ENCODE measurements around the gene SLCO2B1.

Gene SLCO2B1

GRCh38 chr11:75191330-75191717, 40.4 kb downstream of the SLCO2B1 start:
- H3K27me3 ChIP-seq (replicated peaks) = no peaks in the 10 kb centered on the region
- H3K36me3 ChIP-seq (replicated peaks) = no peaks in the 10 kb centered on the region
- no peak for DNase-seq
- no peak overlapping the region for H3K4me3 ChIP-seq (ENCODE audit: low read depth, low read length)
- in situ Hi-C loops (cut with HindIII; ENCODE audit: low pct_ligation_motif_present, low sequenced_read_pairs) = no loop called here
- no peak overlapping the region for H3K27ac ChIP-seq
- TF ChIP-seq CTCF (IDR thresholded peaks at IDR 0.05; ENCODE audit: low read depth, low read length, missing control alignments) = no peak

GRCh38 chr11:75193271-75193670, 42.4 kb downstream of the SLCO2B1 start:
- no peak for TF ChIP-seq CTCF (IDR thresholded peaks at IDR 0.05; ENCODE audit: low read depth, low read length, missing control alignments)
- no peaks in the 10 kb centered on the region for H3K36me3 ChIP-seq (replicated peaks)
- no peaks in the 10 kb centered on the region for H3K27me3 ChIP-seq (replicated peaks)
- in situ Hi-C loops (cut with HindIII; ENCODE audit: low pct_ligation_motif_present, low sequenced_read_pairs) = no loop called here
- H3K27ac ChIP-seq = no peak overlapping the region
- no peak overlapping the region for H3K4me3 ChIP-seq (ENCODE audit: low read depth, low read length)
- DNase-seq = no peak

GRCh38 chr11:75193711-75194110, 42.8 kb downstream of the SLCO2B1 start:
- Histone ChIP-seq H3K27ac (no peak overlapping the region), H3K27me3 (replicated peaks) (no peaks in the 10 kb centered on the region), H3K4me3 (ENCODE audit: low read depth, low read length) (no peak overlapping the region), H3K36me3 (replicated peaks) (no peaks in the 10 kb centered on the region)
- in situ Hi-C loops (cut with HindIII; ENCODE audit: low pct_ligation_motif_present, low sequenced_read_pairs) = no loop called here
- TF ChIP-seq CTCF (IDR thresholded peaks at IDR 0.05; ENCODE audit: low read depth, low read length, missing control alignments) = no peak
- DNase-seq = no peak

GRCh38 chr11:75194147-75194546, 43.2 kb downstream of the SLCO2B1 start:
- Histone ChIP-seq H3K36me3 (replicated peaks) (no peaks in the 10 kb centered on the region), H3K4me3 (ENCODE audit: low read depth, low read length) (no peak overlapping the region), H3K27me3 (replicated peaks) (no peaks in the 10 kb centered on the region), H3K27ac (no peak overlapping the region)
- no peak for TF ChIP-seq CTCF (IDR thresholded peaks at IDR 0.05; ENCODE audit: low read depth, low read length, missing control alignments)
- DNase-seq = no peak
- in situ Hi-C loops (cut with HindIII; ENCODE audit: low pct_ligation_motif_present, low sequenced_read_pairs) = no loop called here

- no peaks in the 10 kb centered on the region for H3K27me3 ChIP-seq (replicated peaks)
- H3K36me3 ChIP-seq (replicated peaks) = no peaks in the 10 kb centered on the region
- no peak for DNase-seq
- no peak overlapping the region for H3K4me3 ChIP-seq (ENCODE audit: low read depth, low read length)
- in situ Hi-C loops (cut with HindIII; ENCODE audit: low pct_ligation_motif_present, low sequenced_read_pairs) = no loop called here
- no peak overlapping the region for H3K27ac ChIP-seq
- no peak for TF ChIP-seq CTCF (IDR thresholded peaks at IDR 0.05; ENCODE audit: low read depth, low read length, missing control alignments)
Measured at GRCh38 chr11:75195167-75195962, 44.5 kb downstream of the SLCO2B1 start.

- Histone ChIP-seq H3K4me3 (ENCODE audit: low read depth, low read length) (no peak overlapping the region), H3K27ac (no peak overlapping the region), H3K36me3 (replicated peaks) (no peaks in the 10 kb centered on the region), H3K27me3 (replicated peaks) (no peaks in the 10 kb centered on the region)
- no peak for DNase-seq
- in situ Hi-C loops (cut with HindIII; ENCODE audit: low pct_ligation_motif_present, low sequenced_read_pairs) = no loop called here
- no peak for TF ChIP-seq CTCF (IDR thresholded peaks at IDR 0.05; ENCODE audit: low read depth, low read length, missing control alignments)
Measured at GRCh38 chr11:75196426-75196825, 45.5 kb downstream of the SLCO2B1 start.

All from brain microvascular endothelial cell (primary cell).